ENCODE data around the gene SCARB1. TPM values are rescaled to one million over a fixed set of nuclear protein-coding genes. Genes with fewer than 3 reads are reported as not detected.
"Not testable (repeated sequence)": the region's sequence is repeated elsewhere in the genome, so short reads cannot be mapped to it uniquely, and the experiment has no call there.

SCARB1 gene
- total and polyA plus RNA-seq, 2 of the 13 experiments (the other 11 are each of a cell fraction or from before 2014, with no cell fraction given) = 63.4 to 160 TPM

- Histone ChIP-seq H3K4me1 (ENCODE audit: insufficient read depth, low read length) (peaks cover 39% of the 10 kb centered on the region), H3K36me3 (replicated peaks in 1 of 2; ENCODE audit: control insufficient read depth in 1 of 2, insufficient read depth in 2 of 2, low read length in 2 of 2) (peaks cover 4 to 26% of the 10 kb centered on the region in 2 experiments), H3K4me2 (ENCODE audit: low read depth, low read length) (peak overlapping the region; percentile 95), H3K79me2 (ENCODE audit: insufficient read depth, low read length) (peaks cover 49% of the 10 kb centered on the region), H3K9ac (ENCODE audit: insufficient read depth, low read depth, low read length) (peak overlapping the region; percentile 99), H4K20me1 (ENCODE audit: insufficient read depth, low read length) (peaks cover 39% of the 10 kb centered on the region), H3K4me3 (replicated peaks in 1 of 3; ENCODE audit: insufficient read depth in 1 of 3, low read depth in 2 of 3, low read length in 3 of 3) (peak overlapping the region; percentile 86 to 99 (median 93); a peak in 5 of 6 replicates)
- H2AFZ ChIP-seq (ENCODE audit: low read length); in situ Hi-C loops (cut with HindIII; ENCODE audit: extremely low pct_ligation_motif_present, low pct_unique_long_range_greater_than_20kb); CTCF ChIA-PET (ENCODE audit: low intra/inter-chr PET ratio, low total read pairs); intact Hi-C loops (cut with micrococcal nuclease; ENCODE audit: unreplicated experiment); BruUV-seq (replicated peaks); FAIRE-seq; ATAC-seq; H3K9me3 ChIP-seq (ENCODE audit: low read length); H3K27ac ChIP-seq (ENCODE audit: extremely low read length, insufficient read depth, low read length); DNase-seq (ENCODE audit: low spot score); H3K27me3 ChIP-seq (ENCODE audit: control insufficient read depth in 1 of 2, insufficient read depth in 2 of 2, low read length in 2 of 2): not testable (repeated sequence)
- 20% methylated on average over 13 of the region's 21 CpGs for WGBS (ENCODE audit: low lambda C conversion rate)
- TF ChIP-seq RBFOX2 (IDR thresholded peaks at IDR 0.05; ENCODE audit: low read depth, low read length) (peak; percentile 51; the same call in 1 of the 2 replicates), POLR2AphosphoS5 (IDR thresholded peaks at IDR 0.05; ENCODE audit: low read depth, low read length) (0 out of 2 replicates have a peak, but pooled peaks have one; percentile 7), SAP130 (CRISPR knock-in tag; IDR thresholded peaks at IDR 0.05; ENCODE audit: low read depth) (0 out of 2 replicates have a peak, but pooled peaks have one; percentile 18), ZC3H13 (CRISPR knock-in tag; IDR thresholded peaks at IDR 0.05) (peak; percentile 92), SAFB2 (CRISPR knock-in tag; IDR thresholded peaks at IDR 0.05; ENCODE audit: borderline replicate concordance, low read depth) (peak; percentile 73)
- POLR2A ChIA-PET = interaction anchor here (6.8 to 12.4 kb wide), 2 partner anchors 12 to 26 kb away, joined by 64 to 199 read pairs; no protein-coding TSS in a partner anchor
These were observed 49.0 kb upstream of the SCARB1 start for GRCh38 chr12:124912529-124913287.

- BruUV-seq (replicated peaks); DNase-seq (ENCODE audit: low spot score); H3K27ac ChIP-seq (ENCODE audit: extremely low read length, insufficient read depth, low read length); intact Hi-C loops (cut with micrococcal nuclease; ENCODE audit: unreplicated experiment); H2AFZ ChIP-seq (ENCODE audit: low read length); FAIRE-seq; H3K9me3 ChIP-seq (ENCODE audit: low read length); ATAC-seq; H3K27me3 ChIP-seq (ENCODE audit: control insufficient read depth in 1 of 2, insufficient read depth in 2 of 2, low read length in 2 of 2); CTCF ChIA-PET (ENCODE audit: low intra/inter-chr PET ratio, low total read pairs); in situ Hi-C loops (cut with HindIII; ENCODE audit: extremely low pct_ligation_motif_present, low pct_unique_long_range_greater_than_20kb); TF ChIP-seq ZBTB40 (CRISPR knock-in tag; IDR thresholded peaks at IDR 0.05): not testable (repeated sequence)
- H3K79me2 ChIP-seq (ENCODE audit: insufficient read depth, low read length) = peaks cover 51% of the 10 kb centered on the region
- TF ChIP-seq ZBTB40 (IDR thresholded peaks at IDR 0.05) = peak; percentile 44; the same call in 1 of the 2 replicates
- peak overlapping the region; percentile 43 to 61 (median 54) for H3K4me3 ChIP-seq (replicated peaks in 1 of 3; ENCODE audit: insufficient read depth in 1 of 3, low read depth in 2 of 3, low read length in 3 of 3)
- POLR2A ChIA-PET = interaction anchor here (2.9 to 6.8 kb wide), 3 partner anchors 7 to 28 kb away, joined by 20 to 64 read pairs (median 32); no protein-coding TSS in a partner anchor
- peak overlapping the region; percentile 41; the same call in 1 of the 2 replicates for H3K9ac ChIP-seq (ENCODE audit: insufficient read depth, low read depth, low read length)
- peaks cover 42% of the 10 kb centered on the region for H4K20me1 ChIP-seq (ENCODE audit: insufficient read depth, low read length)
- peaks cover 4 to 26% of the 10 kb centered on the region in 2 experiments for H3K36me3 ChIP-seq (replicated peaks in 1 of 2; ENCODE audit: control insufficient read depth in 1 of 2, insufficient read depth in 2 of 2, low read length in 2 of 2)
- WGBS (ENCODE audit: low lambda C conversion rate) = 58% methylated on average over 5 of the region's 6 CpGs
- peaks cover 38% of the 10 kb centered on the region for H3K4me1 ChIP-seq (ENCODE audit: insufficient read depth, low read length)
- peak overlapping the region; percentile 81 for H3K4me2 ChIP-seq (ENCODE audit: low read depth, low read length)
These were observed 47.9 kb upstream of the SCARB1 start for GRCh38 chr12:124911521-124911920.
